ENCODE measurements around the gene IQGAP2. TPM values are rescaled to one million over a fixed set of nuclear protein-coding genes. Genes with fewer than 3 reads are reported as not detected.

The IQGAP2 gene
- total RNA-seq, 1 experiment from 2014 or later = 13.4 TPM

DNA sequence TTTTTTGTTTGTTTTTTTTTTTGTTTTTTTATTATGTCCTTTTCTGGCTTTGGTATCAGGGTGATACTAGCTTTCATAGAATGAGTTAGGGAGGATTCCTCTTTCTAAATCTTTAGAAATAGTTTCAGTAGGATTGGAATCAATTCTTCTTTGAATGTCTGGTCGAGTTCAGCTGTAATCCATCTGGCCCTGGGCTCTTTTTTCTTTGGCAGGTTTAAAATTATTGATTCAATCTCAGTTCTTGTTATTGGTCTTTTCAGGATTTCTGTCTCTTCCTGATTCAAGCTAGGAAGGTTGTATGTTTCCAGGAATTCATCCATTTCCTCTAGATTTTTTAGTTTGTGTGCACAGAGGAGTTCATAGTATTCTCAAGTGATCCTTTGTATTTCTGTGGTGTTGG is 34.9 kb downstream of the IQGAP2 start:
- H3K4me1 Mint-ChIP-seq (ENCODE audit: low read depth, unreplicated experiment) = no peaks in the 10 kb centered on the region
- no peak for DNase-seq
- H3K4me3 Mint-ChIP-seq (ENCODE audit: low read depth, unreplicated experiment) = no peak overlapping the region
- no TSS peak for BruUV-seq (replicated peaks)
- no peaks in the 10 kb centered on the region for H3K36me3 Mint-ChIP-seq (ENCODE audit: insufficient read depth, unreplicated experiment)
- CTCF ChIA-PET = interaction anchor here (0.7 kb wide), 1 partner anchor 292 kb away, joined by 5 read pairs; no protein-coding TSS in a partner anchor
- H3K27me3 Mint-ChIP-seq (ENCODE audit: unreplicated experiment) = no peaks in the 10 kb centered on the region
- H3K9me3 Mint-ChIP-seq (ENCODE audit: low read depth, unreplicated experiment) = peaks cover 2% of the 10 kb centered on the region
- H3K27ac Mint-ChIP-seq (ENCODE audit: unreplicated experiment) = no peak overlapping the region
- intact Hi-C loops (cut with micrococcal nuclease; ENCODE audit: unreplicated experiment) = no loop called here
- TF ChIP-seq CTCF (IDR thresholded peaks at IDR 0.05; ENCODE audit: unreplicated experiment) = no peak

DNA sequence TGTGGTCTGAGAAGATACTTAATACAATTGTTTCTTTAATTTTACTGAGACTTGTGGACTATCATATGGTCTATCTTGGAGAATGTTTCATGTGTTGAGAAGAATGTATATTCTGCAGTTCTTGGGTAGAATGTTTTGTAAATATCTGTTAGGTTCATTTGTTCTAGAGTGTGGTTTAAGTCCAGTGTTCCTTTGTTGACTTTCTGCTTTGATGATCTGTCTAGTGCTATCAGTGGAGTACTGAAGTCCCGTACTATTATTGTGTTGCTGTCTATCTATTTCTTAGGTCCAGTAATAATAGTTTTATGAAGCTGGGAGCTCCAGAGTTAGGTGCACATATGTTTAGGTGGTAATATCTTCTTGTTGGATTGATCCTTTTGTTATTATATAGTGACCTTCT is 36.1 kb downstream of the IQGAP2 start:
- intact Hi-C loops (cut with micrococcal nuclease; ENCODE audit: unreplicated experiment) = no loop called here
- CTCF ChIA-PET = no interaction called here
- no peaks in the 10 kb centered on the region for H3K4me1 Mint-ChIP-seq (ENCODE audit: low read depth, unreplicated experiment)
- TF ChIP-seq CTCF (IDR thresholded peaks at IDR 0.05; ENCODE audit: unreplicated experiment) = no peak
- no peaks in the 10 kb centered on the region for H3K36me3 Mint-ChIP-seq (ENCODE audit: insufficient read depth, unreplicated experiment)
- no peak for DNase-seq
- no peaks in the 10 kb centered on the region for H3K27me3 Mint-ChIP-seq (ENCODE audit: unreplicated experiment)
- no peak overlapping the region for H3K4me3 Mint-ChIP-seq (ENCODE audit: low read depth, unreplicated experiment)
- no peak overlapping the region for H3K27ac Mint-ChIP-seq (ENCODE audit: unreplicated experiment)
- no TSS peak for BruUV-seq (replicated peaks)
- peaks cover 2% of the 10 kb centered on the region for H3K9me3 Mint-ChIP-seq (ENCODE audit: low read depth, unreplicated experiment)

- DNase-seq = no peak
- peaks cover 1% of the 10 kb centered on the region for H3K27me3 Mint-ChIP-seq (ENCODE audit: unreplicated experiment)
- intact Hi-C loops (cut with micrococcal nuclease; ENCODE audit: unreplicated experiment) = no loop called here
- H3K9me3 Mint-ChIP-seq (ENCODE audit: low read depth, unreplicated experiment) = peaks cover 2% of the 10 kb centered on the region
- TF ChIP-seq CTCF (IDR thresholded peaks at IDR 0.05; ENCODE audit: unreplicated experiment) = no peak
- BruUV-seq (replicated peaks) = no TSS peak
- CTCF ChIA-PET = no interaction called here
- H3K36me3 Mint-ChIP-seq (ENCODE audit: insufficient read depth, unreplicated experiment) = no peaks in the 10 kb centered on the region
- H3K27ac Mint-ChIP-seq (ENCODE audit: unreplicated experiment) = no peak overlapping the region
- no peak overlapping the region for H3K4me3 Mint-ChIP-seq (ENCODE audit: low read depth, unreplicated experiment)
- no peaks in the 10 kb centered on the region for H3K4me1 Mint-ChIP-seq (ENCODE audit: low read depth, unreplicated experiment)
Measured at GRCh38 chr5:76439929-76440328, 36.8 kb downstream of the IQGAP2 start.

DNA sequence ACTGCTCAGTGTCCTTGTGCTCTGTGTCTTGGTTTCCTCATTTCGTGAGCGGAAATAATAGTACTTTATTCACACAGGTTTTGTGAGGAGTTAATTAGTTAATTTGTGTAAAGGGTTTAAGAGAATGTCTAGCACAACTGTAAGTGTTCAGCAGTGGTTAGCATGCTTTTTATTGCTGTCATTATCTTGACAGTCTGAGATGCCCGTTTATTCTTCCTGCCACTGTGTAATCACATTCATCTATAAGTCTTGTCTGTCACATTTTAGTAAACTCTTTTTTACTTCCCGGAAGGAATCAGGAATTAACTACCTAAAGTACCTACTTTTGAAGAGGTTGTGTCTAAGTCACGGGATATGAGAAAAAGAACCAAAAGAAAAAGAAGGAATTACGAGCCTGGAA is 38.0 kb downstream of the IQGAP2 start:
- no peak overlapping the region for H3K4me3 Mint-ChIP-seq (ENCODE audit: low read depth, unreplicated experiment)
- no peak for TF ChIP-seq CTCF (IDR thresholded peaks at IDR 0.05; ENCODE audit: unreplicated experiment)
- H3K4me1 Mint-ChIP-seq (ENCODE audit: low read depth, unreplicated experiment) = no peaks in the 10 kb centered on the region
- intact Hi-C loops (cut with micrococcal nuclease; ENCODE audit: unreplicated experiment) = no loop called here
- CTCF ChIA-PET = no interaction called here
- no peak overlapping the region for H3K27ac Mint-ChIP-seq (ENCODE audit: unreplicated experiment)
- no peak for DNase-seq
- peaks cover 2% of the 10 kb centered on the region for H3K9me3 Mint-ChIP-seq (ENCODE audit: low read depth, unreplicated experiment)
- peaks cover 10% of the 10 kb centered on the region for H3K27me3 Mint-ChIP-seq (ENCODE audit: unreplicated experiment)
- H3K36me3 Mint-ChIP-seq (ENCODE audit: insufficient read depth, unreplicated experiment) = no peaks in the 10 kb centered on the region
- BruUV-seq (replicated peaks) = no TSS peak

Measured in Calu3 (cell line).